Stimulated activated CD4-positive, alpha-beta T cell treated with anti-CD3 and anti-CD28 coated beads, TNF-alpha, amount 100 ng/mL, for 24 hours (primary cell): ENCODE measurements around the gene OGFR.

Experiments
- DNase-seq, 3 experiments: peaks; one replicate each; pipeline ENCODE4 v3.0.0-alpha.2; 2020; ENCODE audit warnings: low read depth in 3 of 3

The OGFR gene

GRCh38 chr20:62860924-62861691, 56.5 kb downstream of the OGFR start:
- DNase-seq: no peak

- DNase-seq: peak; percentile 84 to 93 (median 86)
Observed at GRCh38 chr20:62861726-62862336, 57.2 kb downstream of the OGFR start, which contains the start of gene TCFL5. Gene TCFL5, minus strand, starts transcription at chr20:62861822. Its CDS starts 152 bp downstream, at chr20:62861670.
